AG20443 (cell line): ENCODE data around the gene CYP46A1.

Source experiments
- DNase-seq: peaks from one replicate; pipeline ENCODE4 v3.0.0; 2012; ENCODE audit warnings: low spot score, mixed read lengths

The CYP46A1 gene

DNA sequence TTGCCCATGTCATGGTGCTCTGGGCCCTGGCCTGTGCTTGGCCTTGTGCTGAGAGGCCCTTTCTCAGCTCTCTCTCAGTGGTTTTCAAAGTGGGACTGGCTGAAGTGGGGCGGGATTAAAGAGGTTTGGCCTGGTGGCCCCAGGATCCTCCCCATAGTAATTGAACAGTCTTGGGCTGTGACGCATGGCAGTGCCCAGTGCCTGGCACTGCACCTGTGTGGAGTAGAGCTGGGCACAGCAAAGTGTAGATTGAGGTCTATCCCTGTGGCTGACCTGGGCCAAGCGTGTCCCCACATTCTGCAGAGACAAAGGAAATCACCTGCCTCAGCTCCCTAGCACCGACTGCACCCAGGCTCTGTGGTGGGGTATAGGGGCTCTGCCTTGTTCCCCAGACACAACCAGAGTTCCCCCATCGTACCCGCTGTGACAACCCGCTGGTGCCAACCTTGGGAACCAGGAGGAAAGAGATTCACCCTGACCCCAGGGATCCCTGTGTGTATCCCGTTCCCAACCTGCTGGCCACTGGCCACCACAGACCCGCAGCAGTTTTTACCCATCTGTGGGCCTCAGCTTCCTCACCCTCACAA lies 9.9 kb upstream of the CYP46A1 start:
- DNase-seq: no peak

DNA sequence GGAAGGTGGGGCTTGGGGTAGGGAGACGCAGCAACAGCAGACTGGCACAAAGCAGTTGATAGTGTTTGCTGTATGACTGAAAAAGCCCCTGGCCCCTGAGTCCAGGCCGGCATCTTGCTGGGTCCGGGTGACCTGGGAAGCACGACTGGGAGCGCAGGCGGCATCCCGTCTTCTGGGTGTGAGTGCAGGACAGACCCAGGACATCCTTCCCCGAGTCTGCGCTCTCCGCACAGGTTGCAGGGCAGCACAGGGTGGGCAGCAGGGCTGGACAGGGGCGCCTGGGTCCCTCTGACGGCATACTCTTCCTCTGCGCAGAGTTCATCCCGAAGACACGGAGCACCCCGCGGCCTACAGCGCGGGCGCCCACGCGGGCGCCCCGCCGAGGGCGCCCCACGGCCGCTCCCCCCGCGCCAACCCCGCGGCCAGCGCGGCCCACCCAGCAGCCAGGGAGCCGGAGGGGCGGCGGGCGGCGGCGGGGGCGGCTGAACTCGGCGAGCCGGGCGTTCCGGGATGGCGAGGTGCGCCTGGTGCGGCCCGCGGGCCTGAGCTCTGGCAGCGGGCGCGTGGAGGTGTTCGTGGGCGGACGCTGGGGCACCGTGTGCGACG lies 9.2 kb upstream of the CYP46A1 start:
- DNase-seq: no peak

DNA sequence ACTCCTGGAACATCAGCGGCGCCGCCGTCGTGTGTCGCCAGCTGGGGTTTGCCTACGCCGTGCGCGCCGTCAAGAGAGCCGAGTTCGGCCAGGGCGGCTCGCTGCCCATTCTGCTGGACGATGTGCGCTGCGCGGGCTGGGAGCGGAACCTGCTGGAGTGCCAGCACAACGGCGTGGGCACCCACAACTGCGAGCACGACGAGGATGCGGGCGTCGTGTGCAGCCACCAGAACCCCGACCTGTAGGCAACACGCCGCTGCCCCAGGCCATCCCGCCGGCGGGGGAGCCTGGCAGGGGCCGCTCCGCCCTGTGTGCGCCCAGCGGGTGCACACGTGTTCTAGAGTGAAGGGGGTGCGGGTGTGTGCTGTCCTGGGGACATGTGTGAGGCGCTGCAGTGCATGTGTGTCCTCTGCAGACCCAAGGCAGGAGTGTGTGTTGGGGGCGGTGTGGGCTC lies 8.7 kb upstream of the CYP46A1 start:
- no peak for DNase-seq

DNA sequence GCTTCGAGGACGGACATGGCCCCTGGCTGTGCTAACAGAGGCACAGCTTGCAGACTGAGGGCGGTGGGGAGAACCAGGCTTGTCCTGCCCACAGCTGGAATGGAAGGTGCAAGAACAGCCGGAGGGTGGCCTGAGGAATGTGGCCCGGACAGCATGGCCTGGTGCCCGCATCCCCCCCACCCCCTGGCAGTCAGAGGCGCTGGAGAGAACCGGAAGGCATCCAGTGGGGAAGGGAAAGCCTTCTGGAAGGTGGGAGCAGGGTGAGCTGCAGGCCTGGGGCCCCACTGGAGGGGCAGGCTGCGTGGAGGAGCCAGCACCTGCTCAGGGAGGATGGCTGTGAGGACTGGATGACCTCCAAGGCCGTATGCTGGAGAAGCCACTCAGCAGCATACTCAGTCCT lies 8.1 kb upstream of the CYP46A1 start:
- no peak for DNase-seq

DNA sequence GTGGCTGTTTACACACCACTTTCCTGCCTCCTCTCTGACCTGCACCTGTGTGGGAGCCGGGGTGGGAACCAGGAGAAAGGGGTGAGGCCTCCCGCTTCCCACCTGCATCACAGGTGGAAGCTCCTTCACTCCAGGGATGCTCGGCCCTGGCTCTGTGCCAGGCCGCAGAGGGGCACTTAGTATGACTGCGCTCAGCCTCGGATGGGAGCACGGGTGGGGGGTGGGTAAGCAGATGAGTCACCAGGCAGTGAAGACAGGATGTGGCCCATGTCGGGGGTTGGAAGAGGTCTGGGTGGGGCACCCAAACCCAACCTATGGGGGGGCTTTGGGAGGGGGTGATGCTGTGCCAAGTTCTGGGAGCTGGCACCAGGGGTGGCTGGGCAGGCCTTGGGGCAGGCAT lies 7.4 kb upstream of the CYP46A1 start:
- DNase-seq: no peak

DNA sequence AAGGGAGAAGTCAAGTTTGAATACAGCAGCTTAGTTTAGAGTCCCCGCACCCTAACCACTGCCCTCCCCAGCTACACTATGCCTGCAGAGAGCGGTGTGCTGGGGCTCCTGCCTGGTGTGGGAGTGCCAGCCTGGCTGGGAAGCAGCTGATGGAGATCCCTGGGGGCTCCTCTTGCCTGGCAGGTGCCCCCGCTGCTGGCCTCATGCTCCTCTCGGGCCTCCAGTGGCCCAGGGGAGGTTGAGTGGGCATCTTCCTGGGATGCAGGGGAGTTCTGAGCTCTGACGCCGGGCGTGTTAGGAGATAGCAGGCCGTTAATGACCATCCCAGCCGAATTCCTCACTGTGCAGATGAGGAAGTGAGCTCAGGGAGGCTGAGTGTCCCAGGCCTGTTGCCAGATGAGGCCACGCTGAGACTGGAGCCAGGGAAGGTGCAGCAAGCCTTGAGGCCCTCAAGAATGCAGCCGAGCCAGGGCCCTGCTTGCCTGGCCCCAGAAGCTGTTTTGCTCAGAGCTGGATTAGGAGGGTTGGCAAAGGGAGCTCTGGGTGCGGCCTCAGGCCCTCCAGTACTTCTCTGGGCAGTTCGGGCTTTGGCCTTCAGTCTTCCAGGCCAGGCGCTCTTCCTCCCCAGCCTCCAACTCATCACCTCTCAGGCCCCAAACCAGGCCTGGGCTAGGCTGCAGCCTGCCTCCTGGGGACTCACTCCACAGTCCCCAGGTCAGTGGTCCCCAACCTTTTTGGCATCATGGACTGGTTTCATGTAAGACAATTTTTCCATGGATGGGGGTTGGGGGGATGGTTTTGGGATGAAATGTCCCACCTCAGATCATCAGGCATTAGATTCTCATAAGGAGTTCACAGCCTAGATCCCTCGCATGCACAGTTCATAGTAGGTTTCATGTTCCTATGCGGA lies 6.6 kb upstream of the CYP46A1 start:
- DNase-seq: no peak

DNA sequence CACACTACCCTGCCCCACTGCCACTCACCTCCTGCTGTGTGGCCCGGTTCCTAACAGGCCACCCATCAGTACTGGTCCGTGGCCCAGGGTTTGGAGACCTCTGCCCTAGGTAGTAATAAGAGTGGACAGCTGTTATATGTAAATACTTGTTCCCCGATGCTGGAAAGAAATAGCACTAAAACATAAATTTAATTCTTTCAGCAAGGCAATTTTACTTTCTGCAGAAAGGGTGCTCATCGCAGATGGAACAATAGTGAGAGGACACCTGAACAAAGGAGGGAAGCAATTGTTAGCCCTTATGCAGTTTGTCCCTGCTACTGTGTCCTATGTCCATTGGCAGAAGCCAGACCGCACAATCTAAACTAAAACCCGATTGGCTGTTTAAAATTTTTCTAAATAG lies 5.9 kb upstream of the CYP46A1 start:
- DNase-seq: no peak

DNA sequence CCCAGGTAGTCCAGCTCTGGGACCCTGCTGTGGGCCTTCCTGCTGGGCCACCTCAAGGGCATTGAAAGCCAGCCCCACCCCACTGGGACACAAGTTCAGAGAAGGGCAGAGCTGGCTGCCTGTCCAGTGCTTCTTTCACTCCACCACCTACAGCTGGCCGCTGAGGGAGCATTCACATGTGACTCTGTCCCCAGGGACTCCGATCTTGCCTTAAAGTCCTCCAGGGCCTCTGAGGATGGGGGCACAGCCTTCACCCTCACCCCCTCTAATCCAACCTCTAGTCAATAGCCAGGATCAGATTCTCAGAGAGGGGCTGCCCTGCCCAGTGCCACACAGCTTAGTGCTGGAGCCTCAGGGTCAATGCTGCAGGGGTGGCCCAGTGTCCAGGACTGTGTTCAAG lies 5.0 kb upstream of the CYP46A1 start:
- DNase-seq: no peak

DNA sequence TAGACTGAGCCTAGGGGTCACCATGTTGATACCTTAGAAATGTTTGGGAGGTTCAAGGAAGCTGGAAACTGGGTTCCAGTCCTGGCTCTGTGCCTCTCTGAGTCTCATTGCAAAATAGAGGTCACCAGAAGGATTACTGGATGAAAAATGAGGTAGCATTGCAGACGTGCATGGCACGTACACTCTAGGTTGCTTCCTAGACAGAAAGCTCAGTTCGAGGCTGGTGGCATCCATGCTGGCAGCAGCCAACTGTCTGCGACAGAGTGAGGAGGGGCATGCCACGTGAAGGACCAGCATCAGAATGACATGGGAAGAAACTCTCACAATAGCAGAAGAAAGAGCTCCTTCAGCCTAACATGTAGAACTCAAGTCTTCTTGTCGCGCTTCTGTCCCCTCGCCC lies 4.6 kb upstream of the CYP46A1 start:
- no peak for DNase-seq

DNA sequence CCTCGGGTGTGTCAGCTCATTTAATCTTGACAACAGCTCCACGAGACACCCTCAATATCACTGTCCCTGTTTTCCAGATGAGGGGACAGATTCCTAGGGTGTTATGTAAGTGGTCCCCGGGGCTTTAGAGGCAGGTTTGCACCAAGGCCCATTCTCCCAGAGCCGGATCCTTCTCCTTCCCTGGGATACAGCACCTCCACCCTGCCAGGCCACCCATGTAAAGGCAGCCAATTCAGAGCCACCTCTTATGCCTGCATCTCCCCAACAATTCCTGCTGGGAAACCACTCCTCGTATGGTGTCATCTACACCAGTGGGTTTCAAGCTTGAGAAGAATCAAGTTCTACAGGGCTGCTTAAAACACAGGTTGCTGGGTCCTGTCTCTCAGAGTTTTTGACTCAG lies 4.1 kb upstream of the CYP46A1 start:
- DNase-seq: no peak

DNA sequence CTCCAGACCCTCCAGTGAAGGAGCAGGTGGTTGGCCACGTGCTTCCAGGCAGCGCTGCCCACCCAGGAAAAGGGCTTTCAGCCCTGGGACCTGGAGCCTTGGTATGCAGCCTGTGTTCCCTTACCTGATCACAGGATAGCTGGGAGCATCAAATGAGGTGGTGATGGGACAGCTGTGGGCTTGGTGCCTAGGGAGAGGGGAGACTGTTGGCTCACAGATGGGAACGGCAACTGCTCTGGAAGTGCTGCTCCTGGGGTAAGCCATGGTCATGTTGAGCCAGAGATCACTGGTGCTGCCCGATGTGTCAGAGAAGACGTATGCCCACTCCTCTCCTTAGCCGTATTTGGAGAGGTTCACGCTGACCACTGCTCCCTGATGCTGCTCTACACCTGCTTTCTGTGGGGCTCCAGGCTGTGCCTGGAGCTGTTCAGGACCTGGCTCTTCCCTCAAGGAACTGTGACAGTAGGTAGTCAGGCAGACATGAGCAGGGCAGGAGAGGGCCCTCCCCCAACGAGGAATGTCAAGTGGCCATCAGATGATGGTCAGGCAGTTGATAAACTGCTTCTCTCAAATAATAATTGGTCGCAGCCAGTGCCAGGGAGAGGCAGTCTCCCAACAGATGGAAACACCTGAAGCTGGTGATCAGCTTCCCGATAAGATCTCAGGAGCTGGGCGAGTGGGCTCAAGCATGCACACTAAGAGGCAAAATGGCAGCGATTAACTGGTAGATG lies 2.8 kb upstream of the CYP46A1 start:
- DNase-seq: no peak

DNA sequence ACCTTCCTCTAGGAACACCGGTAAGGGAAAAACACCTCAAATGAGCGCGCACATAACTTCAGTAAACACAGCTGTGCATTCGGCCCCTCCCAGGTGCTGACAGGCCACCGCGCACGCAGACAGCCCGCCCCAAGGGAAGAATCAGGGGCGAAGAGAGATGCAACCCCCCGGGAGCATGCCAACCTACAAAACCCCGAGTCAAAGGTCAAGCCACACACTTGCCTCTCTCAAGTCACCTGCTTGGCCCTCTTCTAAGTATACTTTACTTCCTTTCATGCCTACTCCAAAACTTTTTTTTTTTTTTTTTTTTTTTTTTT lies 2.3 kb upstream of the CYP46A1 start:
- DNase-seq: no peak

DNA sequence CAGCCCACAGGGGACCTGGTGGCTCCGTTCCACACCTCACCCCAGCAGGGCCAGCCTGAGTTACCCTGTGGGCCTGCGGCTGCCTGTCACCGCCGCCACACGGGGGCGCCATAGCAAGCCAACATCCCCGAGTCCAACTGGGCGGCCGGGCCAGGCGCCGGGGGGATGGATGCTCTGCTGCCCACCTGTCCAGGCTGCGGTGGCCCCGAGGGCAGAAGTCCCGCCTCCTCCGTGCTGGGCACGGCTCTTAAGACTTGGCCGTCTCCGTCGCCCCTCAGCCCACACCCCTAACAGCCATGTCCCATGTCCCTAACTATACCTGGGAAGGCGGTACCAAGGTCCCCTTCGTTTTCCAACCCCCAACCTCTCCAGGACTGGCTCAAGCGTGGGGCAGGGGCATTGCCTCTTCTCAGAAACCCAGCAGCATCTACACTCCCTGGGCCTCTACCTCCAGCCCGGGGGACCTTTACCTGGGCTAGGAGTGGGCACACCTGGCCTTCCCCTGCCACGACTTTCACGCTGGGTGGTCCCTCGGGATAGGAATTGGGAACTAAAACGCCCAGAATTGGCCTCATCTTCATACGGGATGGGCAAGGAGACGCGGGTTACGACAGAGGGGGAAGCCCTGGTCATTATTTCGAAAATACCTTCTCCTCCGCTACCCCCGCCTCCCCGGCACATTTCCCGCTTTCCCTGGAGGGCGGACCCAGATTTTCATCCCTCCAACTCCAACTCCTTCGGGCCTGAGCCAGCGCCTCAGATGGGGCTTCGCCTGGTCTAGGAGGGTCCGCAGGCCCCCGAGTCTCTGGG lies 1.1 kb upstream of the CYP46A1 start:
- DNase-seq: peak; percentile 88

DNA sequence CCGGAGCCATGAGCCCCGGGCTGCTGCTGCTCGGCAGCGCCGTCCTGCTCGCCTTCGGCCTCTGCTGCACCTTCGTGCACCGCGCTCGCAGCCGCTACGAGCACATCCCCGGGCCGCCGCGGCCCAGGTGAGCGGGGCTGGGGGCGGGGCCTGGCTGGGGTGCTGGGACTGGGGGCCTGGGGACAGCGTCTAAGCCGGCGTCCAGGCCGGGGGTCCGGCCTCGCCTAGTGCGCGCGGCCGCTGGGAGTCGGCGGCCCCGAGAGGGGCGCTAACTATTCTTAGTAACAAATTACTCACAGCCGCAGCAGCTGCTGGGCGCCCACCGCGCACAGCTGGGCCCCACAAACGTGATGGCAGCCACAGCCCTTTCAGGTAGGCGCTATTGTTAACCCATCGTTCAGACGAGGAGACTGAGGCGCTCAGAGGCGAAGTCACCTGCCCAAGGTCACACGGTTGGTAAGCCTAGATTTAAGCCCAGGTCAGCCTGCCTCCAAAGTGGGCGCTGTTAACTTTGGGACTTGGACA lies 374 bp downstream of the CYP46A1 start:
- no peak for DNase-seq

DNA sequence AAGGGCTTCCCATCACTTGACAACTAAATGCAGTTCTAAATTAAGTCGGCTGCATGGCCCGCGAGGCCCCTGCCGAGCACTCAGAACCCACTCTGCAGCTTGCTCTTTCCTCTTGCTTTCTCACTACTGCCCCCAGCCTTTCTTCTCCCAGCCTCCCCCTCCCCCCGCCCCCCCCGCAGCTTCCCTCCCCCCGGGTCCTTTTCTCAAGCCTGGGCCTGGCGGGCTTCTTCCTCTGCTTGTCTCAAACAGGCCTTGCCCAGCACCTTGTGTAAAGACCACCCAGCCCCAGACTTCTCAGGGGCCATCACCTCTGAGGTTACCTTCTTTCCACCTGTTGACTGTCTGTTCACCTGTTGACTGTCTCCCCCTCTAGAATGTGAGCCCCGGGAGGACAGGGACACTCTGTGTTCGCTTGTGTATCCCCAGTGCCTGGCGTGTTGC lies 1.1 kb downstream of the CYP46A1 start:
- DNase-seq: no peak

DNA sequence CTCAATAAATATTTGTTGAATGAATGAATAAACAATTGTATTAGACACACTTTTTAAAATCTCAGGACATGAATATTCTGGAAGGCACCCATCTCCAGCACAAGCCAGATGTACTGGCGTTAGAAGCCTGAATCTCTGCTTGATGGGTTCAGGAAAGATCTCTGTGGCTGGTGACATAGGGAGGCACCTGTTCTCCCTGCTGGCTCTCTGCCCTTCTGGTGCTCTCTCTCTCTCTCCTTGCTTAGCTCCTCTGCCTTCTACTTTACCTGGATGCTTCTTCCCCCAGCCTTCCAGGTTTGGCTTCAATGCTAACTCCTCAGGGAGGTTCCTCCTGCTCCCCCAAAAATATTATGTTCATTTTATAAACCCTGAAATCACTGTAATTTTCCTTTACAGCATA lies 1.5 kb downstream of the CYP46A1 start:
- no peak for DNase-seq

DNA sequence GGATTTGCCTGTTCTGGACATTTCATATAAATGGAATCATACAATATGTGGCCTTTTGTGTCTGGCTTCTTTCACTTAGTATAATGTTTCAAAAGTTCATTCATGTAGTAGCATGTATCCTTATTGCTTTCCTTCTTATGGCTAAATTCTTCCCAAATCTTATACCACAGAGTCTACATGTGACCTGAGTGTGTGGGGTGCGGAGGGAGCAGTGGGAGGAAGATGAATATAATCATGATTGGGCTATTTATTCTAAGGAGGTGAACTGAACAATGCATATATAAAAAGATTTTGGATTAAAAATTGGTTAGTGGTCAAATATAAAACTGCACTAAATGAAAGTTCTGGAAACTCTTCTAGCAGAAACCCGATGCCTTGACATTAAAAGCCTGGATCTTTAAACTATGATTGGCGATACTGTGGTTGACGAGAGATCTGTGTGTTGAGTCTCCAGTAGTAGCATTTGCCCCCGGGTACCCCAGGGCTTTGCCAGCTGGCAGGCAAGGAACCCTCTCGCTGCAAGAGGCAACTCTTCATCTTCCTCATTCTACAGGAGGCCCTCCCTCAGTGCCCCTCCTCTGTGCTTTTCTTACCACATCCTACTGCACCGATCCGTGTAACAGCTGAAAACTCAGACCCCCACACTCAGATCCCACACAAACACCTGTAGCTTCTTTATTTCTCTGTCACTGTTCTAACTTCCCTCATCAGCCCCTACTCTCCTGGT lies 2.6 kb downstream of the CYP46A1 start:
- no peak for DNase-seq

DNA sequence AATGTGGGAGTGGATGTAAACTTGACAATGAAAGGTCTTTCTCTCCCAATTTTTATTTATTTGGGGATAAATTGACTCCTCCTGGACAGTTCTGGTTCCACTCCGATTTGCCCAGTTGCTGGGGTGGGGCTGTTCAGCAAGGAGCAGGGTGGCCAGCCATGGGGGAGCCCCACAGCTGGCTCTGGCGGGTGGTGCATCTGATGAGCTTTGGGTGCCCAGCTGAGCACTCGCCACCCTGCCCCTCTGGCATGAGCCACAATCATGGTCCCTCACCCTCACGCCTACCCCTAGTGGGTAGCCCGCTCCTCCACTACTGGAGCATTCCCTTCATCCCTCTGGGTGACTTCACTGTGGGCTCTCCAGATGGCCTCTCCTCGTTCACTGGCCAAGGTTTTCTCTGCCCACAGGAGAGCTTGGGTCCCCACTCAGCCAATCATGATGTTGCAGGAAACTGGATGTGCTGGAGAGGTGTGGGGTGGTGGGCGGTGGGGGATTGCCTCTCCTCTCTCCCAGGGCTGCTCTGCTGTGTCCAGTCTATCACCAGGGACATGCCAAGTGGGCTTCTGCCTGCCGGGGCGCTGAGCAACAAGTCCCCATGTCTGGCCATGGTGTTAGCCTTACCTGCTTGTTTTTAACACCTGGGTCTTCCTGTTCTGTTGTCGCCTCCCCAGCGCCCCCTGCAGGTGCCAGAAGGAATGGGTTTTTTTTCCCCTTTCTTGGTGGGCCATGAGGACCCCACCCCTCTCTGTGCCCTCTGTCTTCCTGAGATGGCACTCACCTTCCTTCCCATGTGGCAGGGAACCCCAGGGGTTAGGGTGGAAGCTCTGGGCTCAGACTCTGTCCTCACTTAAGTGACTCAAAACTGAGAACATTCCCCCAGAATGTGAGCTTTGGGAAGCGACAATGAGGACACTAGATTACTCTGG lies 3.4 kb downstream of the CYP46A1 start:
- no peak for DNase-seq

DNA sequence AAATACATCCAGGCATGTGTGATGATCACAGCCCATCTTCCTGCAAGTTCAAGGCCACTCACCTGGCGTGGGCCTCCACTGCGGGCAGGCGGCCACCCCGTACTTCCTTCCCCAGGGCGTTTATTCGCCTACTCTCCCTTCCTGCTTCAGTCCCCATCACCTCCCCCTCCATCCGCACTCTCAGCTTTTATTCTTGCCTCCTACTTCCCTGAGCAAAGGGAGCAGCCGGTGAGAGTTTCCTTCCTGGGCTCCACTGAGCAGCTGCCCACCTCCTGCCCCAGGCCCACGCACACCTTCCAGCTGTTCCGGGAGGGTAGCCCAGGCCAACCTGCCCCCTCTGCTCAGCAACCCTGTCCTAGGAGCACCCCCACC lies 4.1 kb downstream of the CYP46A1 start:
- no peak for DNase-seq

DNA sequence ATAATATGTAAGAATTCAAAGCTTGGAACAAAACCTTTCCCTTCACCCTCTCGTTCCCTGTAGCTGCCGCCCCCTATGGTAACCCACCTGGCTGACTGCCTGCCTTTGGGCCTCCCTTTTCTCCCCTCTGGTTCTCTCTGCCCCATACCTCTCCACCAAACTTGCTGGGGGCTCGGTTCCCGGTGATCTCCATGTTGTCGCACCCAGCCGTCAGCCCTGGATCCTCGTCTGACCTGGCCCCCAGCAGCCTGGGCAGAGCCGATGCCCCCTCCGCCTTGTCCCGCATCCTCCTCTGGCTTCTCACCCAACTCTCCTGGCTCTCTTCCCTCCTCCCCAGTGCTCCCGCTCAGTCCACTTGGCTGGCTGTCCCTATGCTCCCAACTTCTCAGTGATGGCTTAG lies 4.5 kb downstream of the CYP46A1 start:
- no peak for DNase-seq
